Neutrophil (primary cell): ENCODE results near the gene PSEN1.

Experiments
- H3K27ac ChIP-seq: fragments of 200-600 bp; sonication (generic); 2 replicates; pipeline ENCODE4 v1.5.1; 2016; ENCODE audit warnings: mild to moderate bottlenecking, moderate library complexity
- H3K27me3 ChIP-seq: fragments of 200-600 bp; sonication (generic); 2 replicates; pipeline ENCODE4 v1.6.0; 2016; ENCODE audit warnings: mild to moderate bottlenecking
- H3K36me3 ChIP-seq: fragments of 200-600 bp; sonication (generic); 2 replicates; pipeline ENCODE4 v1.5.1; 2017
- H3K4me1 ChIP-seq, 2 experiments: fragments of 200-600 bp in 1 of 2; sonication (generic) in 1 of 2; 1 replicate in 1 of 2; 2 replicates in 1 of 2; pipeline versions ENCODE4 v1.5.1 to v1.6.1; 2013 to 2016; ENCODE audit warnings: low read depth in 1 of 2, low read length in 1 of 2, mild to moderate bottlenecking in 1 of 2, moderate library complexity in 1 of 2; ENCODE audit not compliant: control insufficient read depth in 1 of 2, insufficient read depth in 1 of 2
- H3K4me3 ChIP-seq, 2 experiments: fragments of 200-600 bp in 1 of 2; sonication (generic) in 1 of 2; 1 replicate in 1 of 2; 2 replicates in 1 of 2; pipeline ENCODE4 v1.5.1; 2013 to 2016; ENCODE audit warnings: low read depth in 1 of 2, low read length in 1 of 2, mild to moderate bottlenecking in 1 of 2, moderate library complexity in 1 of 2
- H3K9me3 ChIP-seq: fragments of 200-600 bp; sonication (generic); 2 replicates; pipeline ENCODE4 v1.5.1; 2016
- CTCF ChIP-seq: fragments of 200-600 bp; sonication (generic); IDR thresholded peaks from 2 replicates; pipeline ENCODE4 v1.5.1; 2016; ENCODE audit warnings: antibody characterized with exemption

The PSEN1 gene

GRCh38 chr14:73234029-73234428 lies 97.7 kb downstream of the PSEN1 start:
- Histone ChIP-seq H3K9me3 (no peaks in the 10 kb centered on the region), H3K4me1 (peaks cover 12 to 18% of the 10 kb centered on the region in 2 experiments), H3K4me3 (no peak overlapping the region), H3K36me3 (peaks cover 11% of the 10 kb centered on the region), H3K27ac (no peak overlapping the region), H3K27me3 (peaks cover 75% of the 10 kb centered on the region)
- no peak for TF ChIP-seq CTCF

DNA sequence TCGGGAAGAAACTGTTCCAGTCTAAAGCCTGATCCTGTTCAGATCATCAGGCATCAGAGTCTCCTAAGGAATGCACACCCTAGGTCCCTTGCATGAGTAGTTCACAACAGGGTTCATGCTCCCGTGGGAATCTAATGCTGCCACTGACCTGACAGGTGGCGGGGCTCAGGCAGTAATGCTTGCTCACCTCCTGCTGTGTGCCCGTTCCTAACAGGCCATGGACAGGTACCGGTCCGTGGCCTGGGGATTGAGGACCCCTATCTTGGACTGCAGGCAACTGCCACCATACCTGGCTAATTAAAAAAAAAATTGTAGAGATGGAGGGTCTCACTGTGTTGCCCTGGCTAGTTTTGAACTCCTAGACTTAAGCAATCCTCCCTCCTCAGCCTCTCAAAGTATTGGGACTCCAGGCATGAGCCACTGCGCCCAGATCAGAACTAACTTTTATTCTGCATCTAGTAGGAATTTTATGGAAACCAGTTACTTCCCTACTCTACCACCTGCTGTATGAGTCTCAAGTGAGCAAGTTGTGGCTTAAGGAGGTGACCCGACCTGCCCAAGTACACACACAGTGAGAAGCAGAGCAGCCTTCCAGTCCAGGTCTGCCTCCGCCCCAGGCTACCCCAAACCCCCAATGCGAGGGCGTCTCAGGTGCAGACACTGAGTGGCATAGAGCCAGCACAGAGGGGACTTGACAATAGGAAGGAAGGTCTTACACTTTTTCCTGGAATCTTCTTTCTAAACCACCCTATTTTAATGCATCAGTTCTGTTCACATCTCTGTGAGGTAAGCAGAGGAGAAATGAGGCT lies 98.5 kb downstream of the PSEN1 start:
- Histone ChIP-seq H3K9me3 (no peaks in the 10 kb centered on the region), H3K27ac (no peak overlapping the region), H3K36me3 (peaks cover 5% of the 10 kb centered on the region), H3K4me1 (peaks cover 12 to 21% of the 10 kb centered on the region in 2 experiments), H3K4me3 (no peak overlapping the region), H3K27me3 (peaks cover 83% of the 10 kb centered on the region)
- no peak for TF ChIP-seq CTCF

DNA sequence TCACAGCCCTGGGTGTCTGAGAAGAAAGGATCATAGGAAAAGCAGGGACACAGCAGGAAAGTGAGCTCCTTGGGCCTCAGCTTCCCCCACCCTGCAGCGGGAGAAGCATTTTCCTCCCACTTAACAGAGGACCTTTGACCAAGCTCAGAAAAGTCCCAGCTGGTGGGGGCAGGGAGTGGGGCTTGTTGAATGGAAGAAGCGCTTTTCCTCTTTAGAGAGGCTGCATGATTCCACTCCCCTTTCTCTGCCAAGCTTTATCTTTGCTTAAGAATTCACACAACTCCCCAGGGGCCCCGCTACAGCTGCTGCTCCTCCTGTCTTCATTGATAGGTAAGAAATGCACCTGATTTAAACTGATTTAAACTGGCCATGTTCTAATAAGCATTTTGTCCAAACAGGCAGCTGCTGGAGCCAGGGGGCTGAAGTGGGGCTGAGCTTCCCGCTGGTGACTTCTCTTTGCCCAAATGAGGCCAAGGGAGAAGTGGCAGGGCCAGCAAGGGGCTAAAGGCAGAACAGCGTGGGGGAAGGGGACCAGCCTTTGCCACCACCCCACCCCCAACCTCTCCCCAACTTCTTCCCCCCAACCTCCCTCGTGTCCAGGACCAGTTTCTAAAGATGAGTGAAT lies 99.3 kb downstream of the PSEN1 start:
- H3K4me3 ChIP-seq, result no peak overlapping the region
- peaks cover 12 to 21% of the 10 kb centered on the region in 2 experiments for H3K4me1 ChIP-seq
- no peaks in the 10 kb centered on the region for H3K36me3 ChIP-seq
- no peak overlapping the region for H3K27ac ChIP-seq
- H3K27me3 ChIP-seq, result peaks cover 91% of the 10 kb centered on the region
- TF ChIP-seq CTCF, result no peak
- H3K9me3 ChIP-seq, result no peaks in the 10 kb centered on the region

DNA sequence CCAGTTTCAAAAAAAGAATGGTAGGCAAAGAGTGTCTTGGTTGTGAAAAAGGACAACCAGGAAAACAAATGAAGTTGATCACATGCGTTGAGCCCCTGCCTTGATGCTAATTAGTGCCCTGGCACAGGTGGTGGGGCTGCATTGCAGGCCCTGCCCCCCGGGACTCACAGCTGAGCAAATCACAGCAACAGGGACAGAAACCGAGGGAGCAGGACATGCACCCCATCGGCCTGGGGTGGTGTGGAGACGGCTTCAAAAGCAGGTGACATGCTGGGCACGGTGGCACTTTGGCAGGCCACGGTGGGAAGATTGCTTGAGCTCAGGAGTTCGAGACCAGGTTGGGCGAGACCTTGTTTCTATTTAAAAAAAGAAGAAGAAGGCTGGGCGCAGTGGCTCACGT lies 99.8 kb downstream of the PSEN1 start:
- Histone ChIP-seq H3K4me1 (peaks cover 12 to 24% of the 10 kb centered on the region in 2 experiments), H3K27ac (no peak overlapping the region), H3K4me3 (no peak overlapping the region), H3K9me3 (no peaks in the 10 kb centered on the region), H3K36me3 (no peaks in the 10 kb centered on the region), H3K27me3 (peaks cover 96% of the 10 kb centered on the region)
- no peak for TF ChIP-seq CTCF

DNA sequence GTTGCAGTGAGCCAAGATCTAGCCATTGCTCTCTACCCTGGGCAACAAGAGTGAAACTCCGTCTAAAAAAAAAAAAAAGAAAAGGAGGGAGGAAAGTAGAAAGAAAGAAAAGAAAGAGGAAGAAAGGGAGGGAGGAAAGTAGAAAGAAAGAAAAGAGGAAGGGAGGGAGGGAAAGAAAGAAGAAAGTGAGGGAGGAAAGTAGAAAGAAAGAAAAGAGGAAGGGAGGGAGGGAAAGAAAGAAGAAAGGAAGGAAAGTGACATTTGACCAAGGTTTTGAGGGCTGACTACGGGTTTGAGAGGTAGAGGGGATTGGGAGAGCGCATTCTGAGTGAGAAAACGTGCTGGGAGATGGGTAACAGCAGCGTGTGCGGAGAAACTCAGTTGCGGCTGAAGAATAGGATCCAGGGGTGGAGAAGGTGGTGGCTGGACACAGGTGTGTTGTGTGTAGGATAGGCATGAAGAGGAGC lies 100.5 kb downstream of the PSEN1 start:
- H3K27me3 ChIP-seq, result peaks cover 100% of the 10 kb centered on the region
- no peak overlapping the region for H3K4me3 ChIP-seq
- no peak overlapping the region for H3K27ac ChIP-seq
- no peak for TF ChIP-seq CTCF
- H3K9me3 ChIP-seq, result no peaks in the 10 kb centered on the region
- H3K4me1 ChIP-seq, result peaks cover 12 to 24% of the 10 kb centered on the region in 2 experiments
- no peaks in the 10 kb centered on the region for H3K36me3 ChIP-seq
